Measurements from ENCODE around the gene MCTP1. TPM values are rescaled to one million over a fixed set of nuclear protein-coding genes. Genes with fewer than 3 reads are reported as not detected.

MCTP1 gene
- total RNA-seq, 1 experiment from 2014 or later: 2.5 TPM

- Histone ChIP-seq H4K91ac (ENCODE audit: insufficient read length, low read depth, low read length) (no peak overlapping the region), H3K4me1 (ENCODE audit: insufficient read depth, low read length) (no peaks in the 10 kb centered on the region), H3K23ac (ENCODE audit: insufficient read length, low read depth, low read length) (no peak overlapping the region), H2AFZ (ENCODE audit: low read length) (no peak overlapping the region), H3K27me3 (ENCODE audit: insufficient read depth, low read length) (no peaks in the 10 kb centered on the region), H2BK5ac (ENCODE audit: insufficient read length, low read length) (no peak overlapping the region), H3K4me2 (ENCODE audit: insufficient read depth, insufficient read length, low read length) (no peak overlapping the region), H3K9me3 (ENCODE audit: control insufficient read depth, low read depth, low read length) (no peaks in the 10 kb centered on the region), H3K4ac (ENCODE audit: low read depth, low read length) (no peak overlapping the region), H2BK12ac (ENCODE audit: insufficient read length, low read depth, low read length) (no peak overlapping the region), H3K23me2 (ENCODE audit: insufficient read length, low read depth, low read length, poor library complexity, severe bottlenecking) (no peaks in the 10 kb centered on the region), H3K79me2 (ENCODE audit: insufficient read depth, low read length) (no peaks in the 10 kb centered on the region), H2BK15ac (ENCODE audit: low read depth, low read length) (no peak overlapping the region), H3K18ac (ENCODE audit: insufficient read length, low read depth, low read length) (no peak overlapping the region), H4K8ac (replicated peaks; ENCODE audit: insufficient read length, low read depth, low read length) (no peak overlapping the region), H3K56ac (ENCODE audit: insufficient read length, low read depth, low read length) (no peak overlapping the region), H3K27ac (ENCODE audit: insufficient read length, low read depth, low read length) (no peak overlapping the region), H3T11ph (ENCODE audit: low read length) (no peak overlapping the region), H4K5ac (ENCODE audit: insufficient read length, low read depth, low read length) (no peak overlapping the region), H3K9ac (ENCODE audit: extremely low read depth, insufficient read length, low read length) (no peak overlapping the region), H2AK5ac (ENCODE audit: insufficient read length, low read length) (no peak overlapping the region), H2BK20ac (ENCODE audit: low read depth, low read length, poor library complexity, severe bottlenecking) (no peak overlapping the region), H3K79me1 (ENCODE audit: insufficient read depth, low read depth, low read length, poor library complexity, severe bottlenecking) (no peaks in the 10 kb centered on the region), H3K14ac (ENCODE audit: insufficient read depth, low read length) (no peak overlapping the region), H4K20me1 (ENCODE audit: control insufficient read depth, insufficient read depth, insufficient read length) (no peaks in the 10 kb centered on the region), H2BK120ac (ENCODE audit: low read depth, low read length, poor library complexity, severe bottlenecking) (no peak overlapping the region)
- no peak for DNase-seq
- Mint-ChIP-seq H3K27me3 (ENCODE audit: low read depth) (no peaks in the 10 kb centered on the region), H3K4me1 (peaks cover 2 to 7% of the 10 kb centered on the region in 2 experiments; a peak in 2 of 4 replicates), H3K9me3 (no peaks in the 10 kb centered on the region), H3K27ac (no peak overlapping the region), H3K36me3 (ENCODE audit: insufficient read depth in 1 of 3, low read depth in 3 of 3) (no peaks in the 10 kb centered on the region), H3K4me3 (no peak overlapping the region)
- no peak for TF ChIP-seq CTCF (conservative IDR thresholded peaks at IDR 0.05)
- WGBS (ENCODE audit: extremely low coverage, insufficient read length, low lambda C conversion rate): no CpG with 5 or more reads among the region's 4 CpGs
These were observed 537.5 kb downstream of the MCTP1 start for GRCh38 chr5:94747371-94747770.

All from H9 (cell line).